SK-N-SH (cell line): ENCODE measurements around the gene CLDN7. TPM values are rescaled to one million over a fixed set of nuclear protein-coding genes. Genes with fewer than 3 reads are reported as not detected.
A peak's percentile ranks its signal among the peaks of the same experiment; 100 is the strongest.

ENCODE experiments used
- CTCF ChIA-PET: fragments of 300-600, 350-600 bp; formaldehyde crosslinking; extraction: SDS; loops from one replicate; lab custom pipeline; 2021; lab: Yijun Ruan, JAX
- POLR2A ChIA-PET: fragments of 350-600 bp; sonication (Branson Sonifier 250); formaldehyde crosslinking; extraction: SDS; loops from one replicate; lab custom pipeline; 2020; ENCODE audit warnings: antibody characterized with exemption, inconsistent platforms; lab: Yijun Ruan, JAX
- DNase-seq: peaks from one replicate; pipeline ENCODE4 v3.0.0; 2012
- H2AFZ ChIP-seq: fragments of 200-600 bp; sonication (generic); 2 replicates; pipeline ENCODE4 v1.8.1; 2016; ENCODE audit warnings: antibody characterized with exemption, mild to moderate bottlenecking, low read depth
- H3F3A ChIP-seq: fragments of 200-600 bp; sonication (generic); replicated peaks from 2 replicates; pipeline ENCODE3; 2016; ENCODE audit warnings: antibody characterized with exemption, mild to moderate bottlenecking; ENCODE audit not compliant: insufficient read depth
- H3K27ac ChIP-seq, 2 experiments: fragments of 200-500 bp in 1 of 2; fragments of 200-600 bp in 1 of 2; sonication (Bioruptor generic) in 1 of 2; sonication (generic), shearing (Covaris generic) in 1 of 2; 2 replicates each; pipeline versions ENCODE4 v1.5.1 to v1.6.1; 2014 to 2016; ENCODE audit warnings: low read depth in 2 of 2, inconsistent platforms in 1 of 2, low read length in 1 of 2, mild to moderate bottlenecking in 1 of 2, mixed read lengths in 1 of 2
- H3K27me3 ChIP-seq: fragments of 200-600 bp; sonication (generic), shearing (Covaris generic); 2 replicates; pipeline ENCODE4 v1.6.1; 2016; ENCODE audit warnings: mixed run types; ENCODE audit not compliant: insufficient read depth
- H3K36me3 ChIP-seq, 2 experiments: fragments of 200-500 bp in 1 of 2; fragments of 200-600 bp in 1 of 2; sonication (Bioruptor generic) in 1 of 2; sonication (generic) in 1 of 2; replicated peaks in 1 of 2; 2 replicates each; pipeline versions ENCODE3 to v1.5.1; 2014 to 2016; ENCODE audit warnings: low read length in 1 of 2, mild to moderate bottlenecking in 1 of 2; ENCODE audit not compliant: insufficient read depth in 2 of 2, control insufficient read depth in 1 of 2
- H3K4me1 ChIP-seq, 2 experiments: fragments of 200-500 bp in 1 of 2; fragments of 200-600 bp in 1 of 2; sonication (Bioruptor generic) in 1 of 2; sonication (generic), shearing (Covaris generic) in 1 of 2; 2 replicates each; pipeline versions ENCODE4 v1.5.1 to v1.6.1; 2014 to 2016; ENCODE audit warnings: low read depth in 1 of 2, low read length in 1 of 2, mixed run types in 1 of 2; ENCODE audit not compliant: insufficient read depth in 2 of 2, control insufficient read depth in 1 of 2
- H3K4me2 ChIP-seq: fragments of 200-600 bp; sonication (generic), shearing (Covaris generic); 2 replicates; pipeline ENCODE4 v1.6.1; 2017; ENCODE audit warnings: mixed run types
- H3K4me3 ChIP-seq, 2 experiments: fragments of 200-500 bp in 1 of 2; fragments of 200-600 bp in 1 of 2; sonication (Bioruptor generic) in 1 of 2; sonication (generic), shearing (Covaris generic) in 1 of 2; 2 replicates each; pipeline versions ENCODE4 v1.5.1 to v1.8.1; 2014 to 2016; ENCODE audit warnings: low read depth in 2 of 2, inconsistent platforms in 1 of 2, low read length in 1 of 2, mild to moderate bottlenecking in 1 of 2, mixed read lengths in 1 of 2, moderate library complexity in 1 of 2
- H3K79me2 ChIP-seq: fragments of 200-600 bp; sonication (generic); 2 replicates; pipeline ENCODE4 v1.8.1; 2017; ENCODE audit warnings: mild to moderate bottlenecking; ENCODE audit not compliant: insufficient read depth
- H3K9ac ChIP-seq: fragments of 200-600 bp; sonication (generic); 2 replicates; pipeline ENCODE4 v1.6.1; 2017; ENCODE audit warnings: mixed run types
- H3K9me2 ChIP-seq: fragments of 200-600 bp; sonication (generic); 2 replicates; pipeline ENCODE4 v1.6.1; 2017; ENCODE audit warnings: mixed run types
- H3K9me3 ChIP-seq: fragments of 200-600 bp; sonication (generic); 2 replicates; pipeline ENCODE4 v1.6.1; 2017; ENCODE audit warnings: mixed run types, mild to moderate bottlenecking, moderate library complexity
- H4K20me1 ChIP-seq: fragments of 200-600 bp; sonication (generic); 2 replicates; pipeline ENCODE4 v1.6.1; 2017; ENCODE audit warnings: mild to moderate bottlenecking, mixed run types; ENCODE audit not compliant: insufficient read depth
- CHD2 ChIP-seq: fragments of 150-350 bp; IDR thresholded peaks from 2 replicates; pipeline ENCODE4 v1.6.1; 2018; ENCODE audit warnings: low read length; ENCODE audit not compliant: partially characterized antibody
- EZH2phosphoT487 ChIP-seq: fragments of 200-600 bp; sonication (generic); IDR thresholded peaks from 2 replicates; pipeline ENCODE4 v1.6.1; 2017; ENCODE audit warnings: low read depth, mixed run types, mild to moderate bottlenecking, antibody characterized with exemption, moderate library complexity, borderline replicate concordance
- FOSL2 ChIP-seq: IDR thresholded peaks from 2 replicates; pipeline ENCODE4 v1.4.0; 2012; ENCODE audit warnings: low read depth, mild to moderate bottlenecking, moderate library complexity, borderline replicate concordance
- GATA2 ChIP-seq: sonication (generic); formaldehyde crosslinking; IDR thresholded peaks from 2 replicates; pipeline ENCODE4 v1.5.0; 2020; ENCODE audit warnings: mild to moderate bottlenecking, missing genetic modification reagents
- IRF3 ChIP-seq: fragments of 150-350 bp; IDR thresholded peaks from 2 replicates; pipeline ENCODE4 v1.6.1; 2016; ENCODE audit warnings: mild to moderate bottlenecking, low read depth, low read length
- MAX ChIP-seq: IDR thresholded peaks from 2 replicates; pipeline ENCODE4 v1.4.0; 2012; ENCODE audit warnings: low read depth
- MEF2A ChIP-seq: IDR thresholded peaks from 2 replicates; pipeline ENCODE4 v1.4.0; 2012; ENCODE audit warnings: low read depth, borderline replicate concordance
- MXI1 ChIP-seq: IDR thresholded peaks from 2 replicates; pipeline ENCODE4 v1.6.1; 2012; ENCODE audit warnings: mild to moderate bottlenecking, low read depth, low read length, improper control_type of control experiment
- RAD21 ChIP-seq: IDR thresholded peaks from 2 replicates; pipeline ENCODE4 v1.6.1; 2012; ENCODE audit warnings: mild to moderate bottlenecking, low read length
- RXRA ChIP-seq: IDR thresholded peaks from 2 replicates; pipeline ENCODE4 v1.4.0; 2012; ENCODE audit warnings: low read depth, mild to moderate bottlenecking, borderline replicate concordance
- USF1 ChIP-seq: IDR thresholded peaks from 2 replicates; pipeline ENCODE4 v1.4.0; 2012; ENCODE audit warnings: low read depth, borderline replicate concordance
- WGBS: methylation state at CpG from one replicate; pipeline ENCODE4 v1.1.6; 2017; ENCODE audit warnings: low lambda C conversion rate; 5-methylcytosine and 5-hydroxymethylcytosine counted together
- polyA plus RNA-seq, 3 experiments: library from polyadenylated mRNA; depleted of rRNA; stranded (reverse); fragments of >200 nt; gene quantifications; 2 replicates each; pipeline ENCODE4 v1.2.3, GENCODE V29; 2012
- TF ChIP-seq, protein P1 (sequence below): IDR thresholded peaks from 2 replicates; pipeline ENCODE4 v1.4.0; 2012; ENCODE audit warnings: low read depth, borderline replicate concordance
- TF ChIP-seq, protein P2 (sequence below): IDR thresholded peaks from 2 replicates; pipeline ENCODE4; 2012

CLDN7 gene
- polyA plus RNA-seq, 1 of the 3 experiments (the other 2 are of a cell fraction): 5.0 TPM

DNA sequence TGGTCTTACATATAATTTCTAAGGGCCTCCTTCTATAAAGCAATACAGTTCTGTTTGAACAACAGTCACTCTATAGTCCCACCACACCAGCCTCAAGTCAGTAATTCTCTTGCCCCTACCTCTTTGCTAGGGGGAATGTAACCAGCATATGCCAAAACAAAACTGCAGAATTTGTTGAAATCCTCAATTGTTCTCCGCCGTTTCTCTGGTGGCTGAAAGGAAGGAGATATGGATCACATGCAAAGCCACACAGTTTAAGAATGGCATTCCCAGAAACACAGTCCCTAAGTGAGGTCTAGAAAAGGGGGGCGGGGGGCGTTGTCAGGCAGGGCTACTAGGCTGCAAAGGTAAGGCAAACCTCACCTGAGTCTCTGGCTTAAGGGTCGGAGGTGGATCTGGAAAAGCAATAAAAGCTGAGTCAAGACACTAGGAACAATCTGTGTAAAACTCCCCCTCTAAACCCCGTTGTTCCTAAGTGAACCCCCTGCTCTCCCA is 25.0 kb downstream of the CLDN7 start:
- ChIA-PET POLR2A (interaction anchor here (1.0 kb wide), 1 partner anchor 17 kb away, joined by 11 read pairs; the partner anchor contains the start of genes ACADVL and DLG4), CTCF (interaction anchor here (1.1 to 5.3 kb wide), 4 partner anchors 17 to 193 kb away, joined by 3 to 37 read pairs (median 16); partner anchors contain the start of genes ACADVL and DLG4)
- WGBS: 36% methylated on average over 6 of the region's 6 CpGs
- H3K9me3 ChIP-seq: no peaks in the 10 kb centered on the region
- peaks cover 88% of the 10 kb centered on the region for H3K79me2 ChIP-seq
- H3K9me2 ChIP-seq: no peaks in the 10 kb centered on the region
- no peaks in the 10 kb centered on the region for H3K27me3 ChIP-seq
- H2AFZ ChIP-seq: no peak overlapping the region
- H4K20me1 ChIP-seq: peaks cover 11% of the 10 kb centered on the region
- H3K27ac ChIP-seq: peak overlapping the region; percentile 75 to 97
- H3K36me3 ChIP-seq: peaks cover 30 to 40% of the 10 kb centered on the region in 2 experiments
- peak overlapping the region; percentile 81; the same call in 1 of the 2 replicates for H3K9ac ChIP-seq
- H3K4me1 ChIP-seq: peaks cover 40% of the 10 kb centered on the region in 2 experiments
- peak overlapping the region; percentile 88 to 99 for H3K4me3 ChIP-seq
- H3F3A ChIP-seq: peaks cover 54% of the 10 kb centered on the region
- no peak for DNase-seq
- H3K4me2 ChIP-seq: peak overlapping the region; percentile 84
- TF ChIP-seq RXRA: no peak

DNA sequence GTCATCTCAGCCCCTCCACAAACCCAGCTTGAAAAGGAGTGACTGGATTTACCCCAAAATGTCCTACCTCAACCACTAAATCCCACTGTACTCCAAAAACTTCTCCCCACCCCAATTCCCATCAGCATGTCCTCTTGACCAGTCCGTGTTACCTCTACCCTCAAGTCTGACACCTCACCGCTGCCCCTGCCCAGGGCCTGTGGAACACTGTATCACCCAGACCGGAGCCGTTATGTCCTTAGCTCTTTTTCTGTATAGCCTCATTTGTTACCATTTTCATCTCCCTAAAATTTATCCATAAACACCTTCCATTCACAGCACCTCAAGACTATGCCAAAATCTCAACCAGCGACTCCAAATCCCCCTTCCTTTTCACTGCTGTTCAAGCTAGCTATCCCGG is 25.5 kb downstream of the CLDN7 start:
- Histone ChIP-seq H3K27me3 (no peaks in the 10 kb centered on the region), H3K4me3 (peak overlapping the region; percentile 88 to 99; a peak in 2 of 4 replicates), H3K9ac (no peak overlapping the region), H3K27ac (peak overlapping the region in 1 of 2 experiments; percentile 75; a peak in 3 of 4 replicates), H3K36me3 (peaks cover 33 to 40% of the 10 kb centered on the region in 2 experiments), H3K4me1 (peaks cover 45% of the 10 kb centered on the region in 2 experiments), H3K4me2 (peak overlapping the region; percentile 84), H2AFZ (no peak overlapping the region), H3K9me3 (no peaks in the 10 kb centered on the region), H3F3A (peaks cover 54% of the 10 kb centered on the region), H4K20me1 (peaks cover 16% of the 10 kb centered on the region), H3K9me2 (no peaks in the 10 kb centered on the region), H3K79me2 (peaks cover 89% of the 10 kb centered on the region)
- no peak for DNase-seq
- 87% methylated on average over 6 of the region's 6 CpGs for WGBS
- TF ChIP-seq, protein P1, sequence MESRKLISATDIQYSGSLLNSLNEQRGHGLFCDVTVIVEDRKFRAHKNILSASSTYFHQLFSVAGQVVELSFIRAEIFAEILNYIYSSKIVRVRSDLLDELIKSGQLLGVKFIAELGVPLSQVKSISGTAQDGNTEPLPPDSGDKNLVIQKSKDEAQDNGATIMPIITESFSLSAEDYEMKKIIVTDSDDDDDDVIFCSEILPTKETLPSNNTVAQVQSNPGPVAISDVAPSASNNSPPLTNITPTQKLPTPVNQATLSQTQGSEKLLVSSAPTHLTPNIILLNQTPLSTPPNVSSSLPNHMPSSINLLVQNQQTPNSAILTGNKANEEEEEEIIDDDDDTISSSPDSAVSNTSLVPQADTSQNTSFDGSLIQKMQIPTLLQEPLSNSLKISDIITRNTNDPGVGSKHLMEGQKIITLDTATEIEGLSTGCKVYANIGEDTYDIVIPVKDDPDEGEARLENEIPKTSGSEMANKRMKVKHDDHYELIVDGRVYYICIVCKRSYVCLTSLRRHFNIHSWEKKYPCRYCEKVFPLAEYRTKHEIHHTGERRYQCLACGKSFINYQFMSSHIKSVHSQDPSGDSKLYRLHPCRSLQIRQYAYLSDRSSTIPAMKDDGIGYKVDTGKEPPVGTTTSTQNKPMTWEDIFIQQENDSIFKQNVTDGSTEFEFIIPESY: no peak
- TF ChIP-seq, protein P2, sequence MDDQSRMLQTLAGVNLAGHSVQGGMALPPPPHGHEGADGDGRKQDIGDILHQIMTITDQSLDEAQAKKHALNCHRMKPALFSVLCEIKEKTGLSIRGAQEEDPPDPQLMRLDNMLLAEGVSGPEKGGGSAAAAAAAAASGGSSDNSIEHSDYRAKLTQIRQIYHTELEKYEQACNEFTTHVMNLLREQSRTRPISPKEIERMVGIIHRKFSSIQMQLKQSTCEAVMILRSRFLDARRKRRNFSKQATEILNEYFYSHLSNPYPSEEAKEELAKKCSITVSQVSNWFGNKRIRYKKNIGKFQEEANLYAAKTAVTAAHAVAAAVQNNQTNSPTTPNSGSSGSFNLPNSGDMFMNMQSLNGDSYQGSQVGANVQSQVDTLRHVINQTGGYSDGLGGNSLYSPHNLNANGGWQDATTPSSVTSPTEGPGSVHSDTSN: no peak
- TF ChIP-seq CHD2 (no peak), USF1 (no peak), IRF3 (no peak), MXI1 (no peak), FOSL2 (no peak), MAX (no peak), GATA2 (CRISPR knock-in tag) (no peak), MEF2A (no peak), RAD21 (no peak), EZH2phosphoT487 (no peak)
- CTCF ChIA-PET: interaction anchor here (1.1 to 5.3 kb wide), 7 partner anchors 16 to 192 kb away, joined by 3 to 37 read pairs (median 4); partner anchors contain the start of genes ACADVL, DLG4 and NEURL4
- POLR2A ChIA-PET: no interaction called here
